Hematopoietic multipotent progenitor cell treated with erythropoietin and hydrocortisone succinate and interleukin-3 and kit ligand, for 6 days (in vitro differentiated cells): ENCODE measurements around the gene GPAM.
"Not testable (repeated sequence)": the region's sequence is repeated elsewhere in the genome, so short reads cannot be mapped to it uniquely, and the experiment has no call there.

Experiments used
- DNase-seq: peaks from one replicate; pipeline ENCODE4 v3.0.0-alpha.2; 2015

GPAM gene

DNA sequence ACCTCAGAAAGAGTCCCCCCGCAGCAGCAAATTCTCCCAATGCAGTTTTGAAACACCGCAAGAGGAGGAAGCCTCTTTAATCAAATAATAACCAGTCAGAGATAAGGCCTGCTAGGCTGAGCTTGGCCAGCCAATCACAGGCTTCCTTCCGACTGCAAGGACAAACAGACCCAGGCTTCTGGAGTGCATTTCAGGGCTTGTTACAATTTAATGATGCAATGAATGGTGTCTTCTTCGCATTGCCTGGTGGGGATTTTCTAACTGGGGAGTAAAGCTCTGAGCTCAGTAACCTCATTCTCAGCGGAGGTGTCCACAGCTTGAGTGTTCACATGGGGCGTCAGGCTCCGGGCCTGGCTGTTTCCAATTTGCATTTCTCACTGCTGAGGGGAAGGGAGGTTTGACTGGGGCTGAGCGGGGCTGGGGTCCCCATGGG is 31.8 kb upstream of the GPAM start:
- peak; percentile 12 for DNase-seq

DNA sequence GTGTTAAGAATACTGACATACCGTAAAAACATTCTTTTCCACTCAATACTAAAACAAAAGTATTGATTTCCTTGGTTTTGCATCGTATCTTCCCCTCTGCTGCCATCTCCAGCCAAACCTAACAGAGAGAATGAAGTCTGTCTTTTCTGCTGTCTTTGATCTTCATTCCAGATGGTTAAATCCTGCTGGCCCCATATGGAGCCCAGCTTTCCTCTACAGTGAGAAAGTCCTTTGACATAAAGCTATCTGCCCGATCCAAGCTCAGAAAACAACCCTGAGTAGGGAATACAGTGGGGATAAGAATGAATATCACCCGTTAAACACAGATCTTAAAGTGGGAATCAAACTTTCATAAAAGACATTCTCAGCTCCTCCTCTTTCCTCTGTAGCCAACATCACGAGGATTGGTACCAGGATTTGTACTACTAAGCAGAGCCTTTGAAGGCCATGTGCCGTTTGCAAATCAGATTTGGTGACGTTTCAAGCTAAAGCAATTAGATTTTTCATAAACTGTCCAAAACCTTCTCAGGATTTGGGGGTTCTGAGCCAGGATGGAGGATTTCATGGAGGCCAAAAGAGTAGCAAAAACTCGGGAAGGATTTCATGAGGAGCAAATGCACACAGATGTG is 30.8 kb upstream of the GPAM start:
- no peak for DNase-seq

DNA sequence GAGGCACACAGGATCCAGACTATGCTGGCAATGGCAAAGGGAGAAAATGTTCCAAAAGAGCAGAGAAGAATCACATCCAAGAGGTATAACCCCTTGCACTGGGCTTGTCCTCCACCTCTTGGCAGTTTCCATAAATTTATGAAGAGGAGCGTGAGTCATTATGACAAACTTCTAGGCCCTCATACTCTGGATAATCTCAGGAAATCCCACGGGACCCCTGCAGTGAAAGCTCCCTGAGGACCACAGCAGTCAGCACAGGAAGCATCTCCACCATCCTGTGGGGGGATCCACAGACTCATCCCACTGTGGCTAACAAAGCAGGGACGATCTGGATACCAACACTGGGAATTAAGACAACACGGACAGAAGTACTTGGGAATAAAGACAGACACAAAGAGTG is 30.3 kb upstream of the GPAM start:
- DNase-seq = no peak

DNA sequence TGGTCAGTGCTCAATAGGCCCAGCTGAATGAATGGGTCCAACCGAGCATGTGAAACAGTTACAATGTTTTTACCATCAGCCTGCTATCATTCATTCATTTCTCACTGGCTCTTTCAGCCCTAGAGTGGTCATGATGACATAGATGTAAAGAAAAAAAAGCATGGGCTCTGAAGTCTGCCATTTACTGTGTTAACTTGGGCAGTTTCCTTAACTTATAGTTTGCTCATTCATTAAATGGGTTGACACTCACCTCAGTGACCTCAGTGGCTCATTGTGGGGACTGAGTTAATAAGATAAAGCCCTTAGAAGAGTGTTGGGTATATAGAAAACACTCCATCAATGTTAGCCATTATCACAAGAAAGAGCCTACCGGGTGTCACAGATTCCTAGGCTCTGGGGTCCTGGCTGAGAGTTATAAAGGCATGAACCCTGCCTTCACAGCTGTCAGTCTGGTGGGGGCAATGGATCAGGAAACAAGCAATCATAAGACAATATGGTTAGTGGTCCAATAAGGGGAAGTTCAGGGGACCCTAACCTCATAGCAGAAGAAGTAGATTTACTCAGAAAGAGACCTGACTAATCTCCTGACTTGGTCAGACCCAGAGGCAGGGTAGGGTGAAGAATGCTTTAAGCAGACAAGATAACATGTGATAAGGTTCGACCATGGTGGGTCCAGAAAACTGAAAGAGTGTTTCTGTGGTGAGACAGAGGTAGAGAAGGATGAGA is 29.7 kb upstream of the GPAM start:
- no peak for DNase-seq

DNA sequence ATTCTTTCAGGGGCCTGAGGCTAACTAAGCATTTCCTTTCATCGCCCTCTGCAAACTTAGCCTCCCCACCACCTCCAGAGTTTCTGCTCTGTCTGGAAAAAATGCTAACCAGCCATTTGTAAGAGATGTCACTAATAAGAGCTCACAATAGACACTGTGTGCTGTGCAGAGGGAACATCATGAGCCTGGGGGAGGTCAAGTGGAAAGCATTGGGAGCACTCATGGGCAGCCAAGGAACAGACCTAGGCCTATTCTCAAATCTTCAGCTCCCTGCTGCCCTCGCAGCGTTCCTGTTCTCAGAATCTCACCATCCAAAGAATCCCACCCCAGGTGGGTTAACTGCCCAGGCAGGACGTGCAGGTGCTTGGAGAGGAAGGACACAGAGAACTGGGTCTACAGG is 27.1 kb upstream of the GPAM start:
- no peak for DNase-seq

DNA sequence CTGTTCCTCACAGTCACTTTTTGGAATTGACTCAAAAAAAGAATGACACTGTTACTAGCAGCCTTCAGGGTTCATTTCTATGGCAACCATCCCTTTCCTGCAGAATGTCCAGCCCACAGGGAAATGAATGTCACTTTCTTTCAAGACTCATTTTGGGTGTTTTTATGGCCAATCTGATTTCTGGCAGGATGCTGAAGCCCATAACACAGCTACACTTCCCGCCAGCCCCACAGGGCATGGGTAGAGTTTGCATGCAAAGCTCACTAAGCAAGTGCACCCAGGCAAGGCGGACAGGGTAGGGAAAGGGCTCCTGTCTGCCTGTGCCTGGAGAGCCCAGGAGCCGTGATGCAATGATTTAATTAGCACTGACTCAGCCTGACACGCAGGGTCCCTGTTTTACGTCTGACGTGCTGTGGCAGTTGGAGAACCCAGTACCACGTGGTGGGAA is 26.1 kb upstream of the GPAM start:
- DNase-seq = no peak

DNA sequence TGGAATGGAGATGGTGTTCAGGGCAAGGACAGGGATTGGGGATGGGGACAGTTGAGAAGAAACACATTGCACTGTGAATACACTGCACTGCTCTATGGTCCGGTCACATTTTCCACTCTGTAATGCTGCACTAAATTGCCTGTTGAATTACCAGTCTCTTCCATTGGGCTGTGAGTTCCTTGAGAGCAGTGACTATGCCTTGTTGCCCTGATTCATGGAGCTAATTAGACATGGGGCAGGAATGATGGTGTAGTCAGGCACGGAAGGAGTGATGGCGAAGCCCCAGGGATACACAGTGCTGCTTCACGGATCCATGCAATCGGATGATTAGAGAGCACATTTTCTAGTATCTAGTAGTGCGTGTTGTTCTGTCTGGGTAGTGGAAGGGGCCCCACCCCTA is 25.4 kb upstream of the GPAM start:
- no peak for DNase-seq

DNA sequence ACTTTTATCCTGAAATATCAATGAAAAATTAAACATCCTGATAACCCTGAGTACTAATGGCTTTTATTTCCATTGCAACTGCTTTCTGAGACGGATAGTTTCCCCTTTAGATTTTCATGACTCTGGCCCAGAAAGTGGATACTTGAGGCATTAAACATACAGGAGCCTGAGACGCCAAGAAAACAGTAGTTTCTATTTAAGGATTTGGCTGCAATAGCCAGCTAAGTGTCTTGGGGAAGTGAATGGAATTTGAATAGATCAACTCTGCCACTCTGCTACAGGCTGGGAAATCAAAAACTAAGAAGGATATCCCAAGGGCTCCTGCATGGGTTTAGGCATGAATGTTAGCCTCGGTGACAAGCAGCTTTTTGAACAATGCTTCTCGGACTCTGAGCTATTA is 24.7 kb upstream of the GPAM start:
- no peak for DNase-seq

DNA sequence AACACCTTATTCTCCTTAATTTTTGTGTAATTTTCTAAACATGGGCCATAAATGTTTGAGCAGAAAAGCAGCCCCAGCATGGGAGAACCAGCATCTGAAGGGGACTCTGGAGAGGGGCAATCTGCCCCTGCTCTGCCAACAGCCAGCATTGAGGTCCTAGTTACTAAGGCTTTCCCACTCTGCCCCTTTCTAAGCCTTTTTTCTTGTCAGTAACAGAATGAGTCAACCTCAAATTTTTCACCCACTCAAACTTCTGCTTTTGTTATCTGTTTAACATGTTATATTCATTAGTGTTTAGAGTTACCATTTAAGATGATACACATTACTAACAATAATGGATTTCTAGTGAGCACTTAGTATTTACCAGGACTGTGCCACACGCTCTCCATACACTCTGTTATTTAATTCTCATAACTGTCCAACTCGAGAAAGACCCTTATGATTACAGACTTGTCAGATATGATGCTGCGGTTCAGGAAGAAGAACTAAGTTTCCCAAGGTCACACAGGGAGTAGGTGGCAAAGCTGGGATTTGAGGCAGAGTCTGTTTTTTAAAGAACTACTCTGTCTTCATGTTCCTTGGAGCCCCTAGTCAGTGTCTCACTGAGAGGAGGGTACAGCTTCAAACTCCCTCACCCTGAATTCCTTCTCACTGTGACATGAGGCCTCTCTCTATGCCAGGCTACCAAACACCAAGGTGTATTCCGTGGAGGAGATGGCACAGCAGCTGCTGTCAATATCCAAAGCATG is 19.9 kb upstream of the GPAM start:
- peak; percentile 4 for DNase-seq

DNA sequence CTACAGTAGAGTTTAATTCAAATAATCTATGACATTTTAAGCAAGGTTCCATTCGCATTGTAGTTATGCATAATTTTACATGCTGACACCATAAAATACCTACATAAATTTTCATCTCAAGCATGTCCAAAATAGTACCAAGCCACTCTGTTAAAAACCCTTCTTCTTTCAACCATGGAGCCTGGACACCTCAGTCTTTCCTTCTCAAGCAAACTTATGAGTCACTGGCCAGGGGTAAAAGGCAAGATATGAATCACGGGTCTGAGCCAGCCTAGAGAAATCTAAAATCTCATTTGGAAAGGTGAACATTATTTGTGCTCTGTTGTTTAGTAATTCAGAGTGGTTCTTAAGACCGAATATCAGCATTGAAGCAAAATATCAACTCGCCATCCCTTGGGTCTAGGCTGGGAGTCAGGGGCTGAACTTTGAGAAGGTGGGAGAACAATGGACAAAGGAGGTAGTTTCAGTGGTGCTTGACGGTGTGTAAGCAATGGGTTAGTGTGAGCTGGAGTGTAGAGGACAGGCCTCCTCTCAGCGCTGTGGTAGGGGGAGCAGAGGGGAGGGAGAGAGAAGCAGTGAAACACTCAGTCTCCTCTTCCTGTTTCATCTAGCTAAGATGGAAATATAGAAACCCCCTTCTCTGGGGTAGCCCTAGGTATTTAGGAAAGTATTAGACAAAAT is 19.1 kb upstream of the GPAM start:
- no peak for DNase-seq

DNA sequence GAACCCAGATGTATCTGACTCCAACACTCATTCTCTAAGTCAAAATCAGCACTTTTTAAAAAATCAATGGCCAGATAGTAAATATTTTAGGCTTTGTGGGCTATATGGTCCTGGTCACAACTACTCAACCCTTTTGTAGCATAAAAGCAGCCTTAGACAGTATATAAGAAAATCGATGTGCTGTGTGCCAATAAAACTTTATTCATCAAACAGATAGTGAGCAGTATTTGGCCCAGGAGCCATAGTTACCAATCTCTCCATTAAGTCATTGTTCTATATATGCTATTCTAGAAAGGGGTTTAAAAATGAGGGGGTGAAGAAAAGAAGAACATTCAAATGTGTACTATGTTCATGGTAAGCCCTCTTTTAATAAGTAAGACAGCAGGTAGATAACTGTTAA is 18.5 kb upstream of the GPAM start:
- DNase-seq = no peak

DNA sequence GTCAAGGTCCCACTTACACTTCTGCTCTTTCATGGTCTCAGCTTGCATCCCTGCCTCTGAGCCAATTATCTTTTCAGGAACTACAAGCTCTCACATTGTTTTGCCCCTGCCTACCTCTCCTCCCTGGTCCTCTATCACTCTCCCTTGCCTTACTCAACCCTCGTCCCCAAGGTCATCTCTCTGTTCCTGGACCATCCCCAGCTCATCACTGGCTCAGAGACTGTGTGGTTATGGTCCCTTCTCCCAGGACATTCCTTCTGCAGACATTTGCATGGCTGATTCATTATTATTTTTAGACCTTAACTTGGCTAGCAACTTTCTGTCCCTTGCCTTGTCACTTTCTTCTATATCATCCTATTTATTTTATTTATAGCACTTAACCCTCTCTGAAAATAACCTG is 17.8 kb upstream of the GPAM start:
- DNase-seq = no peak

DNA sequence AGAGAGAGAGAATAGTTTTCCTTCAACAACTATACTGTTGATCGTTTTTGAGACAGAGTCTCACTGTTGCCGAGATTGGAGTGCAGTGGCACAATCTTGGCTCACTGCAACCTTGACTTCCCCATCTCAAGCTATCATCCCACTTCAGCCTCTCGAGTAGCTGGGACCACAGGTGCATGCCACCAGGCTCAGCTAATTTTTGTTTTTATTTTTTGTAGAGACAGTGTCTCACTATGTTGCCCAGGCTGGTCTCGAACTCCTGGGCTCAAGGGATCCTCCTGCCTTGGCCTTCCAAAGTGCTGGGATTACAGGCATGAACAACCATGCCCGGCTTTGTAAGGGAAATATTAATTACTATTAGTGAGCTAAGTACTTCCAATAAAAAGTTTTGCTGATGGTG is 16.7 kb upstream of the GPAM start:
- not testable (repeated sequence) for DNase-seq

DNA sequence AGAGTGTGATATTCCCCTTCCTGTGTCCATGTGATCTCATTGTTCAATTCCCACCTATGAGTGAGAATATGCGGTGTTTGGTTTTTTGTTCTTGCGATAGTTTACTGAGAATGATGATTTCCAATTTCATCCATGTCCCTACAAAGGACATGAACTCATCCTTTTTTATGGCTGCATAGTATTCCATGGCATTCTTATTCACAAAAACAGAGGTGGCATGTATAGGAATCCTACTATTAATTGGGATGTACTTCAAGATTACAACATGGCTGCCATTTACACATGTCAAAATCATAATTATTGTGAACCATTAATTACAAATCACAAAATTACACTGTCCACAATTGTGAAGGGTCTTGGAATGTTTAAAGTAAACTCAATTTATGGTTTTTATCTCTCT is 14.1 kb upstream of the GPAM start:
- not testable (repeated sequence) for DNase-seq

DNA sequence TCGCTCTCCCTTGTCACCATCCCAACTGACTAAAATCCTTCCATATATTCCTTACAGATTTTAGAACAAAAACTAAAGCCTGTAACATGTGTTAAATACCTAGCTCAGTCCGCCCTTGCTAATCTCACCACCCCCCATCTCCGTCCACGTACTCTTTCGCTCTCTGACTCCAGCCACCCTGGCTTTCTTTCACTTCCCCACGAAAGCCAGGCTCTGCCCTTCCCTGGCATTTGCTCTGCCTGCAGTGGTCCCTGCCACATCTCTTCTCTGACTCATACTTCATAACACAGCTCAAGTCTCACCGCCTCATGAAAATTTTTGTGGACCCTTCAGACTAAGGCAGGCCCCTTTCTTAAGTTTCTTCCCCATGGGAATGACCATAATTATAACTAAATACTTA is 11.7 kb upstream of the GPAM start:
- no peak for DNase-seq

DNA sequence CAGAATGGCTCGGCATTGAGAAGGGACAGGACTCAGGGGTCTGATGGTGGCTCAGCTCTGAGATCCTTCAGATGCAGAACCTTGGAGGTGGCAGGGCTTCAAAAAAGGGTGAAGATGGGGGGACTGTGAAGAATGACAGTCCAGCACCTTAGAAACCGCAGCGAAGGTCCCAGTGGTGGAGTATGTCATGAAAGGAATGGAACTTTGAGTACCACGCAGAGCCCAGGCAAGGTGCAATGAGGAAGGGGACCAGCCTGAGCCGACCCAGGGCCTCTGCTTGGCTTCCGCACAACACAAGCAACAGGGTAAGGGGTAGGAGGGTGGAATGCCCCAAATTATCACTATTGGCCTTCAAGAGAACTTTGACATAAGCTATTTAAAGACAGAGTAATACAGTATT is 8.2 kb upstream of the GPAM start:
- DNase-seq = no peak

DNA sequence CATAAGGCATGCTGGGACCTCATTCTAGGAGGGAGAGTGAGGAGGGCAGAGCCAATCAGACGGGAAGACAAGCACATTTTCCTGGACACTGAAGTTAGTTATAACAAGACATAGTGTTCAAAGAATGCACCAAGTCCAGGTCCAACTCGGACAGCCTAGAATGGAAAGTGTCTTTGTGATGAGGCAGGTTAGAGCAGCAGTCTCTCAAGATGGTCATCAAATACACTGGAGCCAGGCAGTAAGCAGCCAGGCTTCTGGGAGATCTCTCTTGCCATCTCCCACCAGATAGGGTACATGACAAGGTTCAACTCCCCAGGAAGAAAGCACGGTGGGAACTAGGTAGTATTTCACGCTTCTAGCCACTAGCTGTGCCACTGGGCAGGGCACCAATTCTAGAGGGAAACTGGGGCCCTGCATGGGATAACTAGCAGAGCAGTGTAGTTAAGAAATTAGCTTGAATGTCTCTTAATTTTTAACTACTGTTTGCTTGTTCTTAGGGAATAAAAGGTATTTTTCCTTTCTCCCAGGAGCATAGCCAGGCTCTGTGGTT is 7.6 kb upstream of the GPAM start:
- DNase-seq = no peak

DNA sequence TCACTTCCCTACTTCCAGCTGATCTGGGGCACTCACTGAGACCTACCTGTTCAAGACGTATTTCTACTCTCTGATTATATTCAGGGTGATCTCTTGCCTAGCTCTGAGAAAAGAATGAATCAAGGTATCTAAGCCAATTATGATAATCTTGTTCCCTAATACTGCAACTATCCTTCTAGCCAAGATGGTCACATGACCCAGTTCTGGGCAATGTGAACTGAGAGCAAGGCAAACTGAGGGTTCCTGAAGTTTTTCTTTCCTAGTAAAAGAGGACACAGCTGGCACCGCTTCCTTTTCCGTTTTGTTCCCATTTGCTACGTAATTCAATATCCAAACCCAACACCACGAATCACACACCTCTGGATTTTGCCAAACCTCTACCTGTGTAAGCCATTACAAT is 5.9 kb upstream of the GPAM start:
- DNase-seq = no peak

DNA sequence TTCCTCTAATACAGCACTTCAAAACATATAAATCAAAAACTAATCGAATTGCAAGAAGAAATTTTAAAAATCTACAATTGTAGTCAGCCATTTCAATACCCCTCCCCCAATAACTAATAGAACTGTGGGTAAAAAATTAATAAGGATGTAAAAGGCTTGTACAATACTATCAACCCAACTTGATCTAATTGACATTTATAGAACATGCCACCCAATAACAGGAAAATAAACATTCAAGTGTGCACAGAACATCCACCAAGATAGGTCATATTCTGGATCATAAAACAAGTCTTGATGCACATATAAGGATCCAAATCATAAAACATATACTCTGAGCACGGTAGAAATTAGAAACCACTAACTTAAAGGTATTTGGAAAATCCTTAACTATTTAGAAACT is 4.0 kb upstream of the GPAM start:
- no peak for DNase-seq

DNA sequence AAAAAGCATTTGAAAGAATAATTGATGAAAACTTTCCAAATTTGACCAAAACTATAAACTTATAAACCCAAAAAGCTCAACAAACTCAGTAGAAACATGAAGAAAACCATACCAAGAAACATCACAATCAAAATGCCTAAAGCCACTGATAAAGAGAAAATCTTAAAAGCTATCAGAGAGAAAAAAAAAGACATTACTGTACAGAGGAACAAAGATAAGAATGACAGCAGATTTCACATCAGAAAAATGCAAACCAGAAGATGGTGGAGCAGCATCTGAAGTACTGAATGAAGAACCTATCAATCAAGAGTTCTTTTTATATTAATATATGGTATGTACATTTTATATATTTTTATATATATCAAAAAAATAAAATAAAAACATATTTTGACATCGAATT is 2.4 kb upstream of the GPAM start:
- DNase-seq = no peak

DNA sequence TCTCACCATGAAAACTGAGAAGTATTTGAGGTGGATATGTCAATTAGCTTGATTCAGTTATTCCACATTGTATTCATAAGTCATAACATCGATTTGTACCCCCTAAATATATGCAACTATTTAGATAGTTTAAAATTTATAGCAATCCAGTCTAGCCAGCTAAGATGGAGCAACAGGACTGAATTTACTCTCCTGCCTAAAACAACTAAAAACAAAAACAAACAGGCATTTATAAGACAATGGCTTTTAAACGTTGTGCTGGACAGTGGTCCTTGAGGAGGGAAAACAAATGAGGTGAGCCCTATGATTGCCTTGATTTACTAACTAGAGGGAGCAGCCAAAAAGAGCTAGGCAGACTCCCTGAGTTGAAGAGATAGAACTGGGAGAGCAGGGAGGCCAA is 814 bp upstream of the GPAM start:
- DNase-seq = peak; percentile 13

DNA sequence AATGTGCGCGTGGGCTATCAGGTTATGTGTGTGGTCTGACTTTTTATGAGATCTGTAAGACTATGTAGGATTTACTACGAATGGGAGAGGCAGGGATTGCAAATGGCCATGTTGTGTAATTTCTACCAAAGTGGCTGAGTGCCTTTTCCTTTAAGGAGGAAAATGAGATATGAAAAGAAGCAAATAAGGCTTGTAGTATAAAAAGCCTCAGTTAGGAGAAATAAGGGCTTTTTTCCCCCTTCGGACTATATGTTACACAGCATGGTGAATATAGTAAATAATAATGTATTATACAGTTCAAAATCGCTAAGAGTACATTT is 447 bp upstream of the GPAM start:
- DNase-seq = no peak

DNA sequence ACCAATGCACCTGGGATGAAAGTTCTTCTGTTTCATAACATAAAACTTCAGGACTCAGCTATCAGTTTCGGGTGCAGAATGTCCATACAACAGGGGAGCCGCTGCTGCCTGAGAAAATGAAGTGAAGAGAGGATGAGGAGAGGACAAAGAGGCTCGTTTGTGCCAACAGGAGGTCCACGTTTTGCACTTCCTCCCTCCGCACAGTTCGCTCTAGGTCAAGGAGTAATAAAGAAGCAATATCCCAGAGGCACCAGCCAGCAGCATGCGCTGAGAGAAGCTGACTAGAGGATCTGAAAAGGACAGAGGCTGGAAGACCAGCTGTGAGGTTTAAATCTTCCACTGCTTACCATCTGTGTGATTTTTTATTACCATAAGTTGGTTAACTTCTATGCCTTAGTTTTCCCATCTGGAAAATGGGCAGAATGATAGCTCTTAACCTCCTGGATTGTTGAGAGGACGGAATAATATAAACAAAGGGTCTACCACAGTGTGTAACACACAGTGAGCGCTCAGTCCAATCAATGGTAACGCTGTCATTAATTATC is 709 bp downstream of the GPAM start:
- DNase-seq = peak; percentile 13
